ENCODE data around the gene SNX8. TPM values are rescaled to one million over a fixed set of nuclear protein-coding genes. Genes with fewer than 3 reads are reported as not detected.

SNX8 gene
- total RNA-seq, 4 donors from 2014 or later: 6.4 to 28.1 (median 24.8) TPM

DNA sequence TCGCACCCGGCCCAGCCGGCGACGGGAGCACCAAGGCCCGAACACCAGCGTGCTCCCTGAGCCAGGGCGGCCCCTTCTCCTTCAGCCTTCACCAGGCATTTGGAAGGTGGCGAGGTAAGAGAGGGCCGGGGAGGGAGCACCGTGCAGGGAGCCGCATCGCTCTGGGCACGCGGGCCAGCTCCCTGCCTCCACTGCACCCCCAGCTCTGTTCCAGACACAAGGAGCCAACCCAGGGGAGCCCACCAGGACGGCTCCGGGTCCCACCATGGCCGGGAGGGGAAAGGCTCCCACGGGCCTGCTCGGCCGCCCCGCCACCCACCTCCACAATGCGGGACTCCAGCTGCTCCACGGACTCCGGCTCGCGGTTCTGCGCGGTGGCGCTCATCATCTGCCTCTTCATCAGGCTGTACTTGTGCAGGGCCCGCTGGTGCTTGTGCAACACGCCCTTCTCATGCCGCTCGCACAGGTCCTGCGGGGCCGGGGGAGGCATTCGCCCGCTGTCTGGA is 57.1 kb downstream of the SNX8 start:
- DNase-seq (no peak), ATAC-seq (no peak)
- Histone ChIP-seq H3K4me3 (no peak overlapping the region), H3K27me3 (no peaks in the 10 kb centered on the region), H3K36me3 (peaks cover 0 to 9% of the 10 kb centered on the region in 2 donors), H3K9me3 (no peaks in the 10 kb centered on the region), H3K27ac (no peak overlapping the region), H3K4me1 (no peaks in the 10 kb centered on the region)
- intact Hi-C loops (cut with DNase I; ENCODE audit: low total_unique reads) (no loop called here), in situ Hi-C loops (cut with MboI; ENCODE audit: low sequenced_read_pairs in 4 of 4) (no loop called here)
- TF ChIP-seq CTCF (IDR thresholded peaks at IDR 0.05 in 4 of 5, conservative IDR thresholded peaks at IDR 0.05 in 1 of 5) (no peak), POLR2A (IDR thresholded peaks at IDR 0.05) (no peak)

- no peaks in the 10 kb centered on the region for H3K9me3 ChIP-seq
- ATAC-seq (no peak), DNase-seq (no peak)
- H3K27me3 ChIP-seq: no peaks in the 10 kb centered on the region
- in situ Hi-C loops (cut with MboI; ENCODE audit: low sequenced_read_pairs in 4 of 4): no loop called here
- H3K27ac ChIP-seq: no peak overlapping the region
- peaks cover 0 to 9% of the 10 kb centered on the region in 2 donors for H3K36me3 ChIP-seq
- TF ChIP-seq CTCF (IDR thresholded peaks at IDR 0.05 in 4 of 5, conservative IDR thresholded peaks at IDR 0.05 in 1 of 5): no peak
- no peak for TF ChIP-seq POLR2A (IDR thresholded peaks at IDR 0.05)
- H3K4me1 ChIP-seq: no peaks in the 10 kb centered on the region
- intact Hi-C loops (cut with DNase I; ENCODE audit: low total_unique reads): no loop called here
- no peak overlapping the region for H3K4me3 ChIP-seq
Observed at GRCh38 chr7:2256306-2257045, 57.8 kb downstream of the SNX8 start.

- Histone ChIP-seq H3K27me3 (no peaks in the 10 kb centered on the region), H3K36me3 (peaks cover 0 to 9% of the 10 kb centered on the region in 2 donors), H3K9me3 (no peaks in the 10 kb centered on the region), H3K4me1 (no peaks in the 10 kb centered on the region), H3K27ac (no peak overlapping the region), H3K4me3 (no peak overlapping the region)
- TF ChIP-seq POLR2A (IDR thresholded peaks at IDR 0.05) (no peak), CTCF (IDR thresholded peaks at IDR 0.05 in 4 of 5, conservative IDR thresholded peaks at IDR 0.05 in 1 of 5) (no peak)
- ATAC-seq: no peak
- in situ Hi-C loops (cut with MboI; ENCODE audit: low sequenced_read_pairs in 4 of 4) (no loop called here), intact Hi-C loops (cut with DNase I; ENCODE audit: low total_unique reads) (no loop called here)
- no peak for DNase-seq
Observed at GRCh38 chr7:2255145-2256139, 58.8 kb downstream of the SNX8 start.

DNA sequence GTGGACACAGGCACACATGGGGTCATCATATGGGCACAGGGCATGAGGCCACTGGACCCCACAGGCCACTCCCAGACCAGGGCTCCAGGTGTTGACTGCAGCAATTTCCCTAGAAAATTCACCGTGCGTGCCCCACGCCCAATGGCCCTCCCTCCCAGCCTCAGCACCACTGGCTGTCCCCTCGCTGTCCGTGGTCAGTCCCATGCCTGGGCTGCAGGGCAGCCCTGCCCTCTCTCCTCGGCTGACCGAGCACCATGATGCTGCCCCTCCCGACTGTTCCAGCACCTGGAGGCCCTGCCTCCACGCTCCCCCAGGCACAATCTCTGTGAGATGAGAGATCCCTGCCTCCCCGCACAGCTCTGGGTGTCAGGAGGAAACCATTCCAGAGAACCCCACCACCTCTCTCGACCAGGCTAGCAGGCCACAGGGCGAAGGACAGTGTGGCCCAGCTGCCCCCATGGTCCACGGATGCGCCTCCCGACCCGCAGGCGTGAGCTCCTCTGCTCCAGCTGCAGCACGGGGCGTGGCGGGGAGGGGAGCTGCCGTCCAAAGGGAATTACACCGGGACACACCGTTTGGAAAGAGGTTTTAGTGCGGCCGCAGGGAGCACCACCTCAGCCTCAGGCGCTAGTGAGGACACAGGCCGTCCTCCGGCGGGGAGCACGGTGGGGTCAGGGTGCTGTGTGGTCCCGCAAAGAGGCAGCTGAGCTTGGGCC is 59.7 kb downstream of the SNX8 start:
- peaks cover 0 to 9% of the 10 kb centered on the region in 2 donors for H3K36me3 ChIP-seq
- intact Hi-C loops (cut with DNase I; ENCODE audit: low total_unique reads) (no loop called here), in situ Hi-C loops (cut with MboI; ENCODE audit: low sequenced_read_pairs in 4 of 4) (no loop called here)

More for the DNA sequence above, 59.7 kb downstream of the SNX8 start:
- TF ChIP-seq CTCF (IDR thresholded peaks at IDR 0.05 in 4 of 5, conservative IDR thresholded peaks at IDR 0.05 in 1 of 5) (no peak), POLR2A (IDR thresholded peaks at IDR 0.05) (no peak)
- no peak for ATAC-seq
- Histone ChIP-seq H3K9me3 (no peaks in the 10 kb centered on the region), H3K27ac (no peak overlapping the region), H3K4me1 (no peaks in the 10 kb centered on the region), H3K4me3 (no peak overlapping the region), H3K27me3 (no peaks in the 10 kb centered on the region)
- DNase-seq: no peak
